Endothelial cell of umbilical vein (primary cell): ENCODE results near the gene CLEC2L.

Experiments
- CTCF ChIP-seq, 2 donors: IDR thresholded peaks; 1 replicate in 1 of 2; 2 replicates in 1 of 2; pipeline ENCODE4 v1.5.1; 2011; ENCODE audit warnings: low read length in 2 of 2, mild to moderate bottlenecking in 2 of 2, moderate library complexity in 2 of 2, control low read depth in 1 of 2, inconsistent platforms in 1 of 2, low read depth in 1 of 2; ENCODE audit not compliant: insufficient read depth in 1 of 2; ENCODE audit errors: extremely low read depth in 1 of 2
- JUN ChIP-seq: IDR thresholded peaks from 2 replicates; pipeline ENCODE4 v1.6.1; 2011; ENCODE audit warnings: borderline replicate concordance, low read depth; ENCODE audit not compliant: insufficient read length, insufficient read depth

GRCh38 chr7:139573871-139574270 is 50.4 kb downstream of the CLEC2L start:
- TF ChIP-seq JUN (no peak), CTCF (IDR thresholded peaks at IDR 0.05; ENCODE audit: extremely low read depth in 1 of 2, insufficient read depth in 1 of 2, low read depth in 1 of 2, low read length in 2 of 2) (no peak)
